Measurements from ENCODE around the gene EML6. TPM values are rescaled to one million over a fixed set of nuclear protein-coding genes. Genes with fewer than 3 reads are reported as not detected.

Gene EML6
- total RNA-seq, 1 experiment from 2014 or later, result 15.7 TPM

GRCh38 chr2:55001716-55002115 lies 278.3 kb downstream of the EML6 start:
- H3K36me3 ChIP-seq (ENCODE audit: low read depth, low read length), result no peaks in the 10 kb centered on the region; the same call in 1 of the 2 replicates
- H2AFZ ChIP-seq (ENCODE audit: low read length), result no peak overlapping the region
- ChIA-PET CTCF (interaction anchor here (1.1 kb wide), 1 partner anchor 102 kb away, joined by 5 read pairs; no protein-coding TSS in a partner anchor), POLR2A (ENCODE audit: unreplicated experiment) (no interaction called here)
- H3K9ac ChIP-seq (ENCODE audit: low read length), result no peak overlapping the region
- no peaks in the 10 kb centered on the region for H3K9me2 ChIP-seq (replicated peaks; ENCODE audit: low read length)
- H3K4me2 ChIP-seq (ENCODE audit: low read length), result no peak overlapping the region
- H3K27me3 ChIP-seq (ENCODE audit: low read length), result no peaks in the 10 kb centered on the region
- peaks cover 100% of the 10 kb centered on the region for H3K79me2 ChIP-seq (ENCODE audit: low read length)
- no peak for ATAC-seq
- no peak for TF ChIP-seq EZH2phosphoT487 (IDR thresholded peaks at IDR 0.05; ENCODE audit: borderline replicate concordance, low read length)
- TF ChIP-seq, protein P1, sequence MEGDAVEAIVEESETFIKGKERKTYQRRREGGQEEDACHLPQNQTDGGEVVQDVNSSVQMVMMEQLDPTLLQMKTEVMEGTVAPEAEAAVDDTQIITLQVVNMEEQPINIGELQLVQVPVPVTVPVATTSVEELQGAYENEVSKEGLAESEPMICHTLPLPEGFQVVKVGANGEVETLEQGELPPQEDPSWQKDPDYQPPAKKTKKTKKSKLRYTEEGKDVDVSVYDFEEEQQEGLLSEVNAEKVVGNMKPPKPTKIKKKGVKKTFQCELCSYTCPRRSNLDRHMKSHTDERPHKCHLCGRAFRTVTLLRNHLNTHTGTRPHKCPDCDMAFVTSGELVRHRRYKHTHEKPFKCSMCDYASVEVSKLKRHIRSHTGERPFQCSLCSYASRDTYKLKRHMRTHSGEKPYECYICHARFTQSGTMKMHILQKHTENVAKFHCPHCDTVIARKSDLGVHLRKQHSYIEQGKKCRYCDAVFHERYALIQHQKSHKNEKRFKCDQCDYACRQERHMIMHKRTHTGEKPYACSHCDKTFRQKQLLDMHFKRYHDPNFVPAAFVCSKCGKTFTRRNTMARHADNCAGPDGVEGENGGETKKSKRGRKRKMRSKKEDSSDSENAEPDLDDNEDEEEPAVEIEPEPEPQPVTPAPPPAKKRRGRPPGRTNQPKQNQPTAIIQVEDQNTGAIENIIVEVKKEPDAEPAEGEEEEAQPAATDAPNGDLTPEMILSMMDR (conservative IDR thresholded peaks at IDR 0.05; ENCODE audit: low read depth, low read length), result no peak
- no peak for DNase-seq
- BruUV-seq (replicated peaks), result no TSS peak
- intact Hi-C loops (cut with micrococcal nuclease), result no loop called here
- no peak overlapping the region for H3K27ac ChIP-seq (ENCODE audit: low read length)
- H3F3A ChIP-seq (ENCODE audit: low read length, unreplicated experiment), result no peaks in the 10 kb centered on the region
- no peaks in the 10 kb centered on the region for H3K9me3 ChIP-seq (ENCODE audit: low read length)
- no peak overlapping the region for H3K4me3 ChIP-seq (ENCODE audit: low read length)
- peaks cover 26% of the 10 kb centered on the region for H3K4me1 ChIP-seq (ENCODE audit: insufficient read depth, low read length)
- peaks cover 46% of the 10 kb centered on the region for H4K20me1 ChIP-seq (ENCODE audit: low read length)

DNA sequence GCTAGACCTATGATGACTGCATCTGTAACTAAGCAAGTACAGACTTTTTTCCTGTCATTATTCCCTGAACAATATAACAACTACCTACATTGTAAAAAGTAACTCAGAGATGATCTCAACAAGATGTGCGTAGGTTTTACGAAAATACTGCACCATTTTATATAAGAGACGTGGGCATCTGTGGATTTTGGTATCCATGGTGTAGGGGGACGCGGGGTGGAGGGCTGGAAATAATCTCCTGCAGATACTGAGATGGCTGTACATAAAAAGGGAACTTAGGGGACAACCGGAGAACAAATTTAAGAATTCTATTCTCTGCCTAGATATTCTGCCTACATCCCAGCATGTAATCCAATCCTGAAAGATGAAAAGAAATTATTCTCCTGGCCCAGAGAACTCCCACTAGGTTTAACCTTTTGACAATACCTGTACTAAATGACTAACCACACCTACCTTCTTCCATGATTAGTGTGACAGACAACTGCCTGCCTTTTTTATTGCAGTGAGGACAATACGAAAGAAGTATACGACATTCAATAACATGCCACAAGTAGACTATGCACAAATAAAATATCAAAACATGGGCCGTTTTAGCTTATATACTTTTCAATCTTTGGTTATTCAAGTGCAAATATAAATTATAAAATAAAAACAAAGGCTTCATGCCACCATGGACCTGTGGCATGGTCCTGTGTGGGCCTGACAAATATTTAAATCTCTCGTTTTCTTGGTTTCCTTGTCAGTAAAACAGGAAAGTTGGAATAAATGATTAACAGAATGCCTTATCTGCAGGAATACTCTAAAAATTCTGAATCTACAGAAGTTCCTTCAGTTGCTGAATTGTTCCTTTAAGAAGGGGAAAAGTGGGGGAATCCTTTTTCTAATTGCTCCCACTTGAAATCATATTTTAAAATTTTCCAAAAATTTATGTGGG lies 280.5 kb downstream of the EML6 start:
- Histone ChIP-seq H3K9me3 (ENCODE audit: low read length) (no peaks in the 10 kb centered on the region), H3K4me1 (ENCODE audit: insufficient read depth, low read length) (peaks cover 22% of the 10 kb centered on the region), H3K4me2 (ENCODE audit: low read length) (no peak overlapping the region), H3K36me3 (ENCODE audit: low read depth, low read length) (no peaks in the 10 kb centered on the region), H2AFZ (ENCODE audit: low read length) (no peak overlapping the region), H3K27me3 (ENCODE audit: low read length) (no peaks in the 10 kb centered on the region), H4K20me1 (ENCODE audit: low read length) (peaks cover 57% of the 10 kb centered on the region; the same call in 1 of the 2 replicates), H3F3A (ENCODE audit: low read length, unreplicated experiment) (no peaks in the 10 kb centered on the region), H3K79me2 (ENCODE audit: low read length) (peaks cover 100% of the 10 kb centered on the region), H3K9ac (ENCODE audit: low read length) (no peak overlapping the region), H3K4me3 (ENCODE audit: low read length) (no peak overlapping the region), H3K9me2 (replicated peaks; ENCODE audit: low read length) (no peaks in the 10 kb centered on the region), H3K27ac (ENCODE audit: low read length) (no peak overlapping the region)
- no peak for ATAC-seq
- intact Hi-C loops (cut with micrococcal nuclease), result no loop called here
- no TSS peak for BruUV-seq (replicated peaks)
- ChIA-PET POLR2A (ENCODE audit: unreplicated experiment) (no interaction called here), CTCF (no interaction called here)
- DNase-seq, result no peak
- TF ChIP-seq, protein P1 (conservative IDR thresholded peaks at IDR 0.05; ENCODE audit: low read depth, low read length), result no peak
- TF ChIP-seq EZH2 (IDR thresholded peaks at IDR 0.05; ENCODE audit: low read length, unreplicated experiment) (no peak), EZH2phosphoT487 (IDR thresholded peaks at IDR 0.05; ENCODE audit: borderline replicate concordance, low read length) (no peak)

DNA sequence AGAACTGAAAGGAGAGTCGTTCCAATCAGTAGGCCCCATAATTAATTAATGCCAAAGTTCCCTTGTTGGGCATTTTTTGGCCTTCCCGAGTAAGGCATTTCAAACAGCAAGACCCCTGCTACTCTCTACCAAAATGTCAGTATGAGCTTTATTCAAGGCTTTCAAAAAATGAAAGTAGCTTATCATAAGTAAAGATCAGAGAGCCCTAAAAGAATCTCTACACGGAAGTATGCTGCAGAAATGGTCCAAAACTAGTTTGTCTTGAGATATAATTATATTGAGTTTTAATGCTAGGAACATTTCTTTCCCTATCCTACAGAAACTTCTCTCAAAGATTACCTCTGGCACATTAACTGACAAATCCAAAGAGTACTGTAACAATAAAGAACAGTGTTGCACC lies 282.8 kb downstream of the EML6 start:
- DNase-seq (no peak), ATAC-seq (no peak)
- H2AFZ ChIP-seq (ENCODE audit: low read length), result no peak overlapping the region
- POLR2A ChIA-PET (ENCODE audit: unreplicated experiment), result no interaction called here
- no peaks in the 10 kb centered on the region for H3K9me3 ChIP-seq (ENCODE audit: low read length)
- H3K27me3 ChIP-seq (ENCODE audit: low read length), result no peaks in the 10 kb centered on the region
- BruUV-seq (replicated peaks), result no TSS peak
- H3K4me3 ChIP-seq (ENCODE audit: low read length), result no peak overlapping the region
- peaks cover 20% of the 10 kb centered on the region for H3K4me1 ChIP-seq (ENCODE audit: insufficient read depth, low read length)
- no peak overlapping the region for H3K9ac ChIP-seq (ENCODE audit: low read length)
- H3K9me2 ChIP-seq (replicated peaks; ENCODE audit: low read length), result no peaks in the 10 kb centered on the region
- no peak overlapping the region for H3K27ac ChIP-seq (ENCODE audit: low read length)
- H3F3A ChIP-seq (ENCODE audit: low read length, unreplicated experiment), result no peaks in the 10 kb centered on the region
- H3K79me2 ChIP-seq (ENCODE audit: low read length), result peaks cover 100% of the 10 kb centered on the region
- no peaks in the 10 kb centered on the region for H3K36me3 ChIP-seq (ENCODE audit: low read depth, low read length)
- H4K20me1 ChIP-seq (ENCODE audit: low read length), result peaks cover 56% of the 10 kb centered on the region; the same call in 1 of the 2 replicates
- CTCF ChIA-PET, result no interaction called here
- no peak for TF ChIP-seq EZH2 (IDR thresholded peaks at IDR 0.05; ENCODE audit: low read length, unreplicated experiment)
- no peak for TF ChIP-seq EZH2phosphoT487 (IDR thresholded peaks at IDR 0.05; ENCODE audit: borderline replicate concordance, low read length)
- TF ChIP-seq, protein P1 (conservative IDR thresholded peaks at IDR 0.05; ENCODE audit: low read depth, low read length), result no peak
- intact Hi-C loops (cut with micrococcal nuclease), result no loop called here
- H3K4me2 ChIP-seq (ENCODE audit: low read length), result no peak overlapping the region
